Activated T-cell treated with anti-CD3 and anti-CD28 coated beads for 24 hours (primary cell): ENCODE measurements around the gene IKZF3.
"Not testable (repeated sequence)": the region's sequence is repeated elsewhere in the genome, so short reads cannot be mapped to it uniquely, and the experiment has no call there.

ENCODE experiments used
- DNase-seq: peaks from one replicate; pipeline ENCODE4 v3.0.0-alpha.2; 2020; ENCODE audit warnings: low read depth

IKZF3 gene

DNA sequence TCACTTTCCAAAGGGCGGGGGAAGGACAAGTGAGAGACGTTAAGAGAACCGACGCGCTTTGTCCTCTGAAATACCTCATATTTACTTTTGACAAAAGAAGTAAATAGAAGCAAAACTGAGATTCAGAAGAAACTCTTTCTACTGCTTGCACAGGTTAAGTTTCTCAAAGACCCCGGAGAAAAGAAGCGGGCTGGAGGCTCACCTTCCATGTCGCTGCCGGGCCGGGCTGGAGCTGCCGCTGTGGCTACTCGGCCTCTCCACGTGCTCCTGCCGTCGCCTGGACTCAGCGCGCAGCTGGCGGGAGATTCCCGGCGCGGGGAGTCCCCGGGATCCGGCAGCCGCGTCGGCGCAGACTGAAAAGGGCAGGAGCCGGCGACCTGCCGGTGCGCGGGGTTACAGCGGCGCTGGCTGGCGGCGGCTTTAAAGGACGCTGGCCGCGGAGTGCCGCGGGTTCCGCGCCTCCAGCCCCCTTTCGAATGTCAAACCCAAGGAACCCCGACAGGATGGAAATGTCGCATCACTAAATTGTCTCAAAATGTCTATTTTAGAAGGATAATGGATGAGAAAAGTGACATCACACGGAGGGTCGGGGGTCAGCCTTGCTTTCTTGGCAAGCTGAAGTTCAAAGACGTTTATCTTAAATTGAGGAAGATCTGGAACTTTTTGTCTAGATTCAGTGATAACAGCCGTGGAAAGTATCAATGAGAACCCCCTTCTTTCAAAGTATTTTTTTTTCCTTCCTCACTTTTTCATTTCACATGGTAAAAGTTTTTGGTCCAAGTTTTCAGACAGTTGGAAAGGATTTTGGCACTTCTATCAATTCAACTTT is at the start of gene IKZF3:
Gene IKZF3 (minus strand): TSS at position 395 of the 829 bp plus-strand sequence. CDS start 186 bp downstream, at position 209.
- peak; percentile 81 for DNase-seq

DNA sequence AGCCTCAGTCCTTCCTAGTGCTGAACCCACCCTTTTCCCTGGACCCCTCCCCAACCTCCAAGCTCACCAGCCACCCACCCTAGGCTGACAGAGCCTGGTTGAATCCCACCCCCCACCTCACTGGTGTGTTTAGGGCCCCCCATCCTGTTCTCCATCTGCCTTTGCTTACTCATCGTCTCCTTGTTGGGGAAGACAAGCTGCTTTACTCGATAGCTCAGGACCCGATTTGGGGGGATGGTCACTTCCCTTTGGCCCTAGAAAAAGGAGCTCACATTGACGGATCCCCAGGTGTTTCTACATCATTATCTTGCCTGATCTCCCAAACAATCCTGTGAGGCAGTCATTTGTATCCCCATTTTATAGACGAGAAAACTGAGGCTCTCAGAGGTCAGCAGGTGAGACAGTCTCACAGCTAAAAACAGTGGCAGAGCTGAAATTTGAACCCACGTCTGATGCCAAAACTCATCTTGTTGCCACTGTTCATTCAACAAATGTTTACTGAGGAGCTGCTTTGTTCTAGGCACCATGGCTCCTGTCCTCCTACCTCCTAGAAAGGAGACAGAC is 44.8 kb upstream of the IKZF3 start:
- no peak for DNase-seq

DNA sequence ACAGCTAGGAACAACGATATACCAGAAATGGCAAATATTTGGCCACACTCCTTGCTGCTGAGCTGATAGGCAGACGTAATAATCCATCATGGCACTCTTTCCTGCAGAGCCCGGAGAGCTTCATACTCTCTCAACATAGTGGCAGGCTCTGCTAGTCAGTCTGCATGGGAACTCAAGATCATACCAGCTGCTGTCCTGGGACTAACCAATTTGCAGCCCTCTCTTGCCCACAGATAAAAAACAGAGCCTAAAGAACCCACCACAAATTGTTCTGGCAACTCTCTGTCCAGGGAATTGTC is 40.8 kb upstream of the IKZF3 start:
- DNase-seq: no peak

DNA sequence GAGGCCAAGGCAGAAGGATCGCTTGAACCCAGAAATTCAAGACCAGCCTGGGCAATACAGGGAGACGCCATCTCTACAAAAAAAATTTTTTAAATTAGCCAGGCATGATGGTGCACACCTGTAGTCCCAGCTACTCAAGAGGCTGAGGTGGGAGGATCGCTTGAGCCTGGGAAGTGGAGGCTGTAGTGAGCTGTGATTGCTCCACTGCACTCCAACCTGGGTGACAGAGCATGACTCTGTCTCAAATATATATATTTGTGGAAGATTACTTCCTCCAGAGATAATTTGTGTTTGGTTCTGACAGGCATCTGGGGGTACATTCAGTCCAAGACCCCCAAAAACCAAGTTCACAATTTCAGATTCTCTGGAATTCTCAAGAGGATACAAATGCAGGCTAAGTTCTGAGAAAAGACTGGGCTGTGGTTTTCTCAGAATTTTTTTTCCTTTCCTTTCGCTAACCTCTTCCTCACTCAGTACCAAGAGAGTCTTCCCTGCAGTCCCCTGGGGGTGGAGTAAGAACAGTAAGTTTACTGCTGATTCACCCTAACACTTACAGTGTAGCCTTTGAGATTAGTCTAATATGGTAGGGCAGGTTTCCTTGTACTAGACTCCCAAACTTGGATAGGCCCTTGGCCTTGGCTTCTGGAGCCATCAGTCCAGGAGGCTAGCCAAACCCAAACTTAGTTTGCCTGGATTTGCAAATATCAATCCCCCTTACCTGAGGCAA is 39.2 kb upstream of the IKZF3 start:
- DNase-seq: no peak

DNA sequence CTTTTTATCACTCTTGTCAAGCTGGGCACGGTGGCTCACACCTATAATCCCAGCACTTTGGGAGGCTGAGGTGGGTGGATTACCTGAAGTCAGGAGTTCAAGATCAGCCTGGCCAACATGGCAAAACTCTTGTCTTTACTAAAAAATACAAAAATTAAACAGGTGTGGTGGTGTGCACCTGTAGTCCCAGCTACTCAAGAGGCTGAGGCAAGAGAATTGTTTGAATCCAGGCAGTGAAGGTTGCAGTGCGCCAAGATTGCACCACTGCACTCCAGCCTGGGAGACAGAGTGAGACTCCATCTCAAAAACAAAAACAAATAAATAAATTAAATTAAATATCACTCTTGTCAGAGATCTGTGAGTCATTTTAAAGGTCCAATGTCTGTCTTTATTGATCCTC is 37.9 kb upstream of the IKZF3 start:
- DNase-seq: not testable (repeated sequence)

DNA sequence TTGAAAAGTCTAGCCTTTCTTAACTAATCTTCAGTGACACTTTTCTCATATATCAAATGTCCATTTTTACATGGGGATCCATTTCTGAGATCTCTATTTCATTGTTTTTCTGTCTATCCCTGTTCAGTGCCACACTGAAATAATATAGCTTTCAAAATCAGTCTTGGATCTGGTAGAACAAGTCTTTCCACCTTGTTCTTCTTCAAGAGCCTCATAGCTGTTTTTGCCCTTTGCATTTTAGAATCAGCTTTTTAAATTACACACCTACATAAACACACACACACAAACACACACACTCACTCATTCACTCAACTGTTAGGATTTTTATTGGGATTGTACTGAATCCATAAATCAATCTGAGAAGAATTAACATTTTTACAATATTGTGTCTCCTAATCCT is 35.1 kb upstream of the IKZF3 start:
- no peak for DNase-seq

DNA sequence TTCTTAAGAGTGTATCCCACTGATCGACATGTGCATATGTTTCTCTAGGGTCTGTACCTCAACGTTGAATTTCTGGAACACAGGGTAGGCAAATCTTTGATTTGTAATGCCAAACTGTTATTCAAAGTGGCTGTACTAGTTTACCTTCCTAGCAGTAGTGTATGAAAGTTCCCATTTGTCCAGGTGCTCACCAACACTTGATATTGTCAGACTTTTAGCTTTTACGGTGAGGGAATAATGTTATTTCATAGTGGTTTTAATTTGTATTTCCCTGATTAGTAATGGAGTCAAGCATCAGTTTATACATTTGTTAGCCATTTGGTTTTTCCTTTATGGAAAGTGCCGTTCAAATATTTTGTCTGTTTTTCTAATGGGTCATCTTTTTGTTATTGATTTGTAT is 34.0 kb upstream of the IKZF3 start:
- DNase-seq: no peak

DNA sequence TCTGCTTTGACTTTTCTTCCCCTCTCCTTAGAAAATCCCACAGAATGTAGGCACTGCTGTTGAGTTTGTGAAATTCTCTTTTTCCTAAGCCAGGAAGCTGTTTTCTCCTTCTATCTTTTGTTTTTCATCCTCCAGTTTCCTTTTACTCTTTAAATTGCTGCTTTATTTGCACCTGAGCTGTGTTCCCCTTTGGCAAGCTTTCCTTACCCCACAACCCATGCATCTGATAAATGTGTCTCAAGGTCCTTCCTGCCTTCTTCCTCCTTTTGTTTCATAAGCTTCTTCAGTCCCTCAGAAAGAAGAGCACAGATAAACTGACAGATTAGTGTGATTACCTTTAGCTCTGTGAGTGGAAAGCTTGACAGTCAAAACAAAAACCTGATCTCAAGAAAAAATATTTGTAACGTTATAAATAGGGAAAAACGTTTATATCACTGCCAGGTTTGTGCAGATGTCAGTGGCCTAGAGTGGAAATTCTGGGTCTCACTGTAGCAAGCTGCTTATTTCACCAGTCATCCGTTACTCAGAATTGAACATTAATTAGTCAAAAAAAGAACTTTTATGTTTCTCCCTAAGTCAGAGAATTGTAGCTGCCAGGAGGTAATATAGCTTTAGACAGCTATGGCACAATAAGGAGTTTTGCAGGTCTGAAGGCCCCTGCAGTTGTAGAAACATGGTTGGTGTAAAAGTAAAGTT is 30.7 kb upstream of the IKZF3 start:
- no peak for DNase-seq

DNA sequence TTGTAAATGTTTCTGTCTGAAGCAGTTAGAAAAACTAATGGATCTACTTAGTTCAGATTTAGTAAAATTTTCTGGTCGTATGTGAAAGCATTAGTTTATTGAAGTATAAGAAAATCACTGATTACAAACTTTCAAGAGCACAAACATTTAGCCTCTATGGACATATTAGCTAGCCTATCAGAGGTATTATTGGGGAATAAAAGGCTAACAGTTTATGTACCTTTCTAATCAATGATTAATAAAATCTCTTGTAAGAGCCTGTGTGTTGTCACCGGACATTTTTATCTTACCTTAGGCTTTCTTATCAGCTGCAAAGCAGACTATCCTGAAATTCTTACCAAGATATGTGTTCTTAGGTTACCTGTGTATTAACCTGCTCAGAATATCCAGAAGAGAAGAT is 25.1 kb upstream of the IKZF3 start:
- DNase-seq: no peak

DNA sequence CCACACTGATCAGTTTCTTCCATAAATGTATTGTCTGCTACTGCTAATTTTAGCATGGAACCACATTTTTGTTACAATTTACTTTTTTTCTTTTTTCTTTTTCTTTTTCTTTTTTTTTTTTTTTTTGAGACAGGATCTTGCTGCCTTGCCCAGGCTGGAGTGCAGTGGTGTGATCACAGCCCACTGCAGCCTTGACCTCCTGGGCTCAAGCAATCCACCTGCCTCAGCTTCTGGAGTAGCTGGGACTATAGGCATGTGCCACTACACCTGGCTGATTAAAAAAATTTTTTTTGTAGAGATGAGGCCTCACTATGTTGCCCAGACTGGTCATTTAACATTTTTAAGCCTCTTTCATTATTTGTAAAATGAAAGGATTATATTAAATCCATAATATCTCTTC is 23.0 kb upstream of the IKZF3 start:
- no peak for DNase-seq

DNA sequence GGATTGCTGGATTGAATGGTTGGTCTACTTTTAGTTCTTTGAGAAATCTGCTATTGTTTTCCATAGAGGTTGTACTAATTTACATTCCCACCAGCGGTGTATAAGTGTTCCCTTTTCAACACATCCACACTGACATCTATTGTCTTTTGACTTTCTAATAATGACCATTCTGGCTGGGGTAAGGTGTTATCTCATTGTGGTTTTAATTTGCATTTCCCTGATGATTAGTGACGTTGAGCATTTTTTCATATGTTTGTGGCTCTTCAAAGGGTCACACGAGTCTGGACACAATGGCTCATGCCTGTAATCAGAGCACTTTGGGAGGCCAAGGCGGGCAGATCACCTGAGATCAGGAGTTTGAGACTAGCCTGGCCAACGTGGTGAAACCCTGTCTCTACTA is 22.0 kb upstream of the IKZF3 start:
- DNase-seq: not testable (repeated sequence)

DNA sequence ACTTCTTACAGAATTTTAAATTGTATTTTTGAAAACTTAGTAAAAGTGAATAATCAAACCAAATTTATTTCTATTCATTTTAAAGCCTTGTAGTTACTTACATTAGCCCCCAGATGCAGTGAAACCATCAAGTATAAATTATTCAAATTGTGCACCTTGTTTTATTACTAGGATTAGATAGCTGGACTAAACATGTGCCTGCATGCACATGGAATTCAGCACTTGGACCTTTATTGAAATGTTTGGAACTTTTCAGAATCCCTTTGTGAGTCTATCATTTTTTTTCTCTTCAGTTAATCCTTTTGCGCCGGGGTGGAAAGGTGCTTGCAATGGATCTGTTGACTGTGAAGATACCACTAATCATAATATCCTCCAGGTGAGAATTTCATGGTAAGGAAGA is 8.6 kb upstream of the IKZF3 start:
- DNase-seq: no peak

DNA sequence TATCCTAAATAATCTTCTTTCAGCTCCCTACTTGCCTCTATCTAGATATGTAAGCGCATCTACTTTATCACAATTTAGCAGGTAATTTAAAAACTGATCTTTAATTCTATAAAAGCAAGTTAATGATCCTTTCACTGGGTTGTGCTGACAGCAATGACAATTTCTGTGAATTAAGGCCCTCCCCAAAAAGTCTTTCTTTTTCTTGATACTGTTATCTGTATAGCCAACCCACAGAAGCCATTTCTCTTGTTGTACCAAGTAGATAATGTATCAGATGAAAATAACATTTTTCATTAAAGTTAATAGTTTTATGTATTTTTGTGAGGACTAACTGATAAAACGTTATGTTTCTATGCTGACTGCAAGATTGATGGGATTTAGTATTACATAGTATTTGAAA is 7.7 kb upstream of the IKZF3 start:
- no peak for DNase-seq

DNA sequence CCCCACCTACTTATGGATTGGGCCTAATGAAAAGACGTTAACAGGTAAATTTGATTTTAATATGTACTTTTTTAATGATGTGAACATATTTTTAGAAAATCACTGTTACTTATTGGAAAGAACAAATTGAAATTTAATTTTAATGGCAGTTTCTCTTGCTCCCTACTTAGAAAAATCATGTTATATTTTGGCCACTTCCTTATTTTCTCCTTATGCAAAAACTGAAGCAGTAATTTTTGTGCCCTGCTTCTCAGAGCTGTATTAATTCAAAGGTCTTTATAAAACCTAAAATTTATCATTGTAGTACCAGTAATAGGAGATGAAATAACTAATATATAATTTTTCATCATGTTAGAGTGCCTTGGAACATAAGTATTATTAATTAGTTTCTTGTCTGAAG is 6.7 kb upstream of the IKZF3 start:
- no peak for DNase-seq

DNA sequence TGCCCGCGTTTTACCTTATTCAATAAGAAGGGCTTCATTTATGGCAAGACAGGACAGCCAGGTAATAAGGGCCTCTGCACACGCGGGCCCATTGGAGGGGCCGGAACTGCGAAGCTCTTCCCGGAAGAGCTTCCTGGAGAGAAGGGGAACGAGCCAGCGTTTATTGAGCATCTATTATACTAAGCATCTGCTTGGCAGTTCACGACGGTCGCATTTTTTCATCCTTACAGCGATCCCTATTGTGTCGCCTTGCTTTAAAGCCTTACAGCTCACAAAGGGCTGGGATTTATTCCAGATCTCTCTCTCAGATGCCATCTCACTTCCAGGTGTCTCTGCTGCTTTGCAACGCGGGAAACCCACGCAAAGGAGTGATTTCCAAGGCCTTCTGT is 4.4 kb upstream of the IKZF3 start:
- DNase-seq: no peak

DNA sequence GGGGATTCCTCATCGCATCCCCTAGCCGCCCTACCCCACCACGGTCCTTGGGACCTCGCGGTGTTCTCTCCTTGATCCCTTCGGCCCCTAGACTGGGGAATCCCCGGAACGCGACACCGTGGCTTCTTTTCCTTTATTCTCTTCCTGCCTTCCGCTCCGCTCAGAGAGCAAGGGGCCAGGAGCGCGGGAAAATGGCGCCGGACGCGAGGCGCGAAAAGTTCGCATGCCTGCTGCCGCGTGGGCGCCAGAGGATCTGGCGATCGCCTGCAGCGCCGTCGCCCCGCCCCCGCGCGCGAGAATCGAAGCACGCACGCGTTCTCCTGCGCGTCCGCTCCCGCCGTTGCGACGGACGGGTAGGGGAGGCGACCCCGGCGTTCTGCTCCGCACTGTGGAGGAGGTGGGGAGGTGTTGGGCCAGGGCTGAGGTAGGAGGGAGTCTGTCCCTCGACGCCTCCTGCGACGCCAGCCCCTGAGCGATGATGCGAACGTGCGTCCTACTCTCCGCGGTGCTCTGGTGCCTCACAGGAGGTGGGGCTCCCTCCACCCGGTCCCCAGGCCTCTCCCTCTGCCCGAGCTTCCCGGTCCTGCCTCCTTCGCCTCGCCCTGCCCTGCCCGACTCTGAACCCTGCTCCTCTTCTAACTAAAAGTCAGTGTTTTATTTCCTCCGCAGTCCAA is 3.9 kb upstream of the IKZF3 start, which contains the start of gene ZPBP2:
Gene ZPBP2 (plus strand): TSS at position 323 of the 674 bp plus-strand sequence. CDS start 153 bp downstream, at position 476.
- DNase-seq: peak; percentile 29

DNA sequence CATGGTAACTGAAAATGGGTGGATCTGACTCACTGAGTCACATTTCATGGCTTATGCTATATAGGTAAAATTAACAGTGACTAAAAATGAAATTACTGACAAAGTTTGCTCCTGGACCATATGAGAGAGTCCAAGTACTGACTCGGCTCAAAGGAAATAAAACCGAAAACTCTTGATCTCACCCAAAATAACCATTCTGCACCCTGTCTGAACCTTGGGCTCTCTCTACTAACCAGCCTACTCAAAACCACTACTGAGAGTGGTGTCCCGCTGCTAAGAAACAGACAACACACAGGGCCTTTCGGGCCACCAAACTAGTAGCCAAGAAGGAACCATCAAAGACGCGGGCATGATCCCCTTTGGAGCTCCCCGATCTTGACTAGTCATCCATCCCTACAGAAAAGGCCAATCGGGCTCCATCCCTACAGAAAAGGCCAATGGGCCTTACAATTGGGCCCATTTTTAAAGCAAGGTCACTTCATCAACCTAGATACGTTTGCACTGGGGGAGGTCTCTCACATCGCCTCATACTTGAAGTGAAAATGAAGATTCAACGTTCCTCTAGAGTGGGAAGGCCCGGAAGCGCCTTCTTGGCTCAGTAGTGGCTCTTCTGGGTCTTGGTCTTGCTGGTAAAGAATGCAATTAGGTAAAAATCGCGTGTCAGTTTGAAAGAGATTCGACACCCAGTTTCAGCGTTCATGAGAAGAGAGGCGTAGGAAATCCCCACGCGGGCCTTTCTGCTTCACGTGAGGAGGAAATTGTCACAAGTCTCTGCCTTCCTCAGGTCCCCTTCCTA is 3.2 kb upstream of the IKZF3 start:
- DNase-seq: peak; percentile 62

DNA sequence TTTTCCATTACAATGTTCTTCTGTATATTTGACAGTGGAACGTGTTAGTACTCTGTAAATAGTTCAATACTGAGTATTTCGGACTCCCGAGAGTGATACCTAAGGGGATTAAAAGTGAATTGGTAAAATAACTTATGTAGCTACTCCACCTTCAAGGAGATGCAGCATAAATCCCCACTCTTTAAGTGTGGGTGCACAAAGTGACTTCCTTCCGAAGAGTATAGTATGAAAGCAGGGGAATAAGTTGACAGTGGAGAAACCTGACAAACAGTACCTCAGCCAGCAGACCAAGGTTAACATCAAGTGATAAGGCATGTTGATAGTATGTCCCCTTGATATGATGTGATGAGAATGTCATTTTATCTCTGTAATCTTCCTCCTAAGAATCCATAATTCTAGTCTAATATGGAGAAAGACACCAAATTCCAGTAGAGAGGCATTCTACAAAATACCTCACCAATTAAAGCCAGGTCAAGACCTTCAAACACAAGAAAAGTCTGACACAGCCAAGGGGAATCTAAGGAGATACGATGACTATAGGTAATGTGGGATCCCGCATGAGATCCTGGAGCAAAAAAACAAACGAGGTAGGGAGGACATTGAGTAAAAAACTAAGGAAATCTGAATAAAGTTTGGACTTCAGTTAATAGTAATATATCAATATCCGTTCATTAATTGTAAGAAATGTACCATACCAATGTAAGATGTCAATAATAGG is 2.1 kb upstream of the IKZF3 start:
- DNase-seq: no peak

DNA sequence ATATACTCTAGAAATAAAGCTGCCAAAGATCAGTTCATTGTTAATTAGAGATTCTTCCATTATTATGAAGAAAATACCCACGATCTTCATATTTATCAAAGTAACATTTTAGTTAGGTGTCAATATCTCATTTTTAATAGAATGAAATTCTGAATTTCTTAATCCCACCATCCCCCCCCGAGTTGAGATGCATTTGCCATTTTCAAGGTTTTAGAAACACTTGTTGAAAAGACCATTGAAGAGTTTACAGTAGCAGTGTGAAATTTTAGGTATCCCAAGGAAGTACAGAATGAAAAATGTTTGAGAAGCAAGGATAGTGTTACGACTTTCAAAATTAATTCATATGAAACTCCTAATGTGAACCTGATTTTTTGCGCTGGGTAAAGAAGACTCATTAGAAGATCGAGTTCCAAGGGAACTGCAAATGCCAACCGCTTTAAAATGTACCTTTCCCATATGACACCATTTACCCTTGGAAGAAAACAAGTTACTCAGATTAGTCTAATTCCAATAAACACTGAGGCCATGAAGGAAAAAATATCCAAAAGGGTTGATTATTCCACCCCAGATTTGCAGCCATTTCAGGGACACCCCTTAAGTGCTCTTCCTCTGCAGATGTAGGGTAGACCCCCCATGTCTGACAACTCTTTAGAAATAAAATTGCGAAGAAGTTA is 731 bp downstream of the IKZF3 start:
- no peak for DNase-seq

DNA sequence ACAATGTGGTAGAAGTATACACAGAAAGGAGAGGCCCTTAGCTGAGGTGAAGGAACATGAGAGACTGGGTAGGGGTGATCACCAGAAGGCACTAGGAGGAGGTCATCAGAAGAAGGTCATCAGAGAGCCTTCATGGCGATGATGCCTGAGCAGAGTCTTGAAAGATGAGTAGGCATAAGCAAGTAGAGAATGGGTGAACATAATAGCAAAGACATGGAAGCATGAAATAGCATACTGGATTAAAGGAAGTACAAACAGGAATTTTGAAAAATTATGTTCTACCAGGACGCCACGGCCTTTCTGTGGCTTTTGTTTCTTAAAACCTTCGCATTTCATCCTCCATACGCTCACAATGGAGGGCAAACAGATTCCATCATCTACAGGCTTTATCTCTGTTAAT is 2.9 kb downstream of the IKZF3 start:
- DNase-seq: no peak
